PFSK-1 (cell line): ENCODE measurements around the gene RASEF.

ENCODE experiments used
- POLR2AphosphoS5 ChIP-seq: IDR thresholded peaks from 2 replicates; pipeline ENCODE4 v1.6.1; 2012; ENCODE audit warnings: low read depth, mild to moderate bottlenecking, control low read depth, low read length, moderate library complexity
- SIN3A ChIP-seq: IDR thresholded peaks from 2 replicates; pipeline ENCODE4 v1.6.1; 2012; ENCODE audit warnings: mild to moderate bottlenecking, low read length, moderate library complexity, borderline replicate concordance; ENCODE audit not compliant: insufficient read depth

DNA sequence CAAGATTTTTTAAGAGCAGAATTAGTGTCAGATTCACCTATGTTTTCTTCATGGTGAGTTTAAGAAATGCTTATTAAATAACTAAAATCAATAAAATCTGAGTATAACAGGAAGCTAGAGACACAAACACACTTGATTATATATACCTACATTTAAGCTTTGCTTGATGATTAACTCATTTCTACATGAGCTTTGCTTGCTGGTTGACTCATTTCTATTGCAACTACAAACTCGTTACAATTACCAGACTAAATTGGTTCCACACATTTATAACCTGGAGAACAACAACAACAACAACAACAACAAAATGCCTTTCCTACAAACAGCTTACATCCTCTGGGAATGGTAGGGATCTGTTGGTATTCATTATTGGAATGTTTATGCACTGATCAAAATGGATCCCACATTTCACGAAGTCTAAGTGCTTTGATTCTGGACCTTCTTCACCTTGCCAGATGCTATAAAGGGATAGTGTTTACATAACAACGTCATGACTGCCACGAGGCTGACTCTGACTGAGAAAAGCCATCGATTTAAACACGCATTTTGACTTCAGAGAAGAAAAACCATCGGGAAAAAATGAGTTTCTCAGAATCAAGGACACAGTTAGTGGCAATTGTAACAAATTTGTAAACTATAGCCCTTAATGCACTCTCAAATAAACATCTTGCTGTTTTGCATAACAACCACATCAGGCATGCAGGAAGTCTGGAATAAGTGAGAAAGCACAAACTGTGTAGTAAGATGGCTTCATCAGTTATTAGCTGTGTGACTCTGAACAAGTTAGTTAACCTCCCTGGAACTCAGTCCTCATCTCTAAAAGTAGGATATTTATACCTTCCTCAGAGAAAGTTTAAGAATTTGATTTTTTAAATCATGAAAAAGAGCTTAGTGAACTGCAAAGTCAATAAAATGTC, 49.8 kb downstream of the RASEF start:
- TF ChIP-seq POLR2AphosphoS5 (no peak), SIN3A (no peak)
